C4-2B (cell line): ENCODE data around the gene NFIA.

Source experiments
- H3K27ac ChIP-seq: fragments of 450-650 bp; 2 replicates; pipeline ENCODE4 v1.5.1; 2017
- ZFX ChIP-seq: fragments of 450-650 bp; IDR thresholded peaks from 2 replicates; pipeline ENCODE4 v1.6.1; 2017
- TF ChIP-seq, protein P1 (sequence below): fragments of 450-650 bp; conservative IDR thresholded peaks from 2 replicates; pipeline ENCODE4 v1.5.1; 2017; ENCODE audit warnings: mild to moderate bottlenecking

NFIA gene

GRCh38 chr1:61222240-61222639 is 139.9 kb downstream of the NFIA start:
- H3K27ac ChIP-seq = no peak overlapping the region
- TF ChIP-seq, protein P1, sequence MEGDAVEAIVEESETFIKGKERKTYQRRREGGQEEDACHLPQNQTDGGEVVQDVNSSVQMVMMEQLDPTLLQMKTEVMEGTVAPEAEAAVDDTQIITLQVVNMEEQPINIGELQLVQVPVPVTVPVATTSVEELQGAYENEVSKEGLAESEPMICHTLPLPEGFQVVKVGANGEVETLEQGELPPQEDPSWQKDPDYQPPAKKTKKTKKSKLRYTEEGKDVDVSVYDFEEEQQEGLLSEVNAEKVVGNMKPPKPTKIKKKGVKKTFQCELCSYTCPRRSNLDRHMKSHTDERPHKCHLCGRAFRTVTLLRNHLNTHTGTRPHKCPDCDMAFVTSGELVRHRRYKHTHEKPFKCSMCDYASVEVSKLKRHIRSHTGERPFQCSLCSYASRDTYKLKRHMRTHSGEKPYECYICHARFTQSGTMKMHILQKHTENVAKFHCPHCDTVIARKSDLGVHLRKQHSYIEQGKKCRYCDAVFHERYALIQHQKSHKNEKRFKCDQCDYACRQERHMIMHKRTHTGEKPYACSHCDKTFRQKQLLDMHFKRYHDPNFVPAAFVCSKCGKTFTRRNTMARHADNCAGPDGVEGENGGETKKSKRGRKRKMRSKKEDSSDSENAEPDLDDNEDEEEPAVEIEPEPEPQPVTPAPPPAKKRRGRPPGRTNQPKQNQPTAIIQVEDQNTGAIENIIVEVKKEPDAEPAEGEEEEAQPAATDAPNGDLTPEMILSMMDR = no peak
- no peak for TF ChIP-seq ZFX

GRCh38 chr1:61223140-61223539 is 140.8 kb downstream of the NFIA start:
- H3K27ac ChIP-seq = no peak overlapping the region
- TF ChIP-seq, protein P1 = no peak
- TF ChIP-seq ZFX = no peak

GRCh38 chr1:61224609-61225008 is 142.2 kb downstream of the NFIA start:
- no peak for TF ChIP-seq ZFX
- TF ChIP-seq, protein P1 = no peak
- no peak overlapping the region for H3K27ac ChIP-seq

- no peak overlapping the region for H3K27ac ChIP-seq
- TF ChIP-seq, protein P1 = no peak
- TF ChIP-seq ZFX = no peak
Observed at GRCh38 chr1:61225478-61225877, 143.1 kb downstream of the NFIA start.

DNA sequence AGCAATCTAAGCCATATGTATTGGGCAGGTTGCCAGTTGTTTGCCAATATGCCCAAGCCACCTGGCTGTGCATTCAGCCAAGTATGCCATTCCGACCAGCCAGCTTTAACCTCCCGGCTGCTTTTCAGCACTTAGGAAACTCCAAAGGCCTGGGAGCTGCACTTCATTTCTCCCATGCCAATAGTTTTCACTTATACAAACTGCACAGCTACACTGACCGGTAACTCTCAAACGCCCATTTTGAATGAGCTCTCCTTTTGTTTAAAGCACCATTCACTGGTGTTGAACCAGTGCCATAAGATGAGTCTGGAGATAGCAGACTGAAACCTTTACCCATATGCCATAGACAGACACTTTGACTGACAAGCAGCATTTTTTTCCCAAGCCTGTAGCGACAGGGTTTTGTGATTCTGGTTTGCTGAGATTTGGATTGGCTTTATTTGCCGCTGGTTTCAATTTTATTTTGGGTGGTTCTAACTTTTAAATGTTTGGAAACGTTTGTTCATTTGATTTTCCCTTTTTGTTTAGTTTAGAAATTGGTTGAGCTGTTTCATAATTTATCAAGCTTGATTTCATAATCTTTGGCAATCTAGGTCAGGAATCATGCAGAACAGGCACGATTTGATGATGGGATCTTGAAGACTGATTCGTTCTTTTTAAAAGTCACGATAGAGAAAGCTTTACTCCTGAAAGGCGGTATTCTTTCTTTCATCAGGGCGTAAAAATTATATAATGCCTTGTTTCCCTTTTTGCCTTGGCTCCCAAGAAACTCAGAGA is 144.6 kb downstream of the NFIA start:
- TF ChIP-seq, protein P1 = no peak
- no peak for TF ChIP-seq ZFX
- H3K27ac ChIP-seq = peak overlapping the region; percentile 46

- TF ChIP-seq, protein P1 = no peak
- no peak for TF ChIP-seq ZFX
- no peak overlapping the region for H3K27ac ChIP-seq
Observed at GRCh38 chr1:61227857-61228550, 145.6 kb downstream of the NFIA start.

GRCh38 chr1:61230523-61230922 is 148.2 kb downstream of the NFIA start:
- no peak overlapping the region for H3K27ac ChIP-seq
- TF ChIP-seq, protein P1 = no peak
- TF ChIP-seq ZFX = no peak
